ENCODE measurements around the gene NUPR1. TPM values are rescaled to one million over a fixed set of nuclear protein-coding genes. Genes with fewer than 3 reads are reported as not detected.

Gene NUPR1
- total and polyA plus RNA-seq, 2 of the 13 experiments (the other 11 are each of a cell fraction or from before 2014, with no cell fraction given), result 18.0 to 25.6 TPM

DNA sequence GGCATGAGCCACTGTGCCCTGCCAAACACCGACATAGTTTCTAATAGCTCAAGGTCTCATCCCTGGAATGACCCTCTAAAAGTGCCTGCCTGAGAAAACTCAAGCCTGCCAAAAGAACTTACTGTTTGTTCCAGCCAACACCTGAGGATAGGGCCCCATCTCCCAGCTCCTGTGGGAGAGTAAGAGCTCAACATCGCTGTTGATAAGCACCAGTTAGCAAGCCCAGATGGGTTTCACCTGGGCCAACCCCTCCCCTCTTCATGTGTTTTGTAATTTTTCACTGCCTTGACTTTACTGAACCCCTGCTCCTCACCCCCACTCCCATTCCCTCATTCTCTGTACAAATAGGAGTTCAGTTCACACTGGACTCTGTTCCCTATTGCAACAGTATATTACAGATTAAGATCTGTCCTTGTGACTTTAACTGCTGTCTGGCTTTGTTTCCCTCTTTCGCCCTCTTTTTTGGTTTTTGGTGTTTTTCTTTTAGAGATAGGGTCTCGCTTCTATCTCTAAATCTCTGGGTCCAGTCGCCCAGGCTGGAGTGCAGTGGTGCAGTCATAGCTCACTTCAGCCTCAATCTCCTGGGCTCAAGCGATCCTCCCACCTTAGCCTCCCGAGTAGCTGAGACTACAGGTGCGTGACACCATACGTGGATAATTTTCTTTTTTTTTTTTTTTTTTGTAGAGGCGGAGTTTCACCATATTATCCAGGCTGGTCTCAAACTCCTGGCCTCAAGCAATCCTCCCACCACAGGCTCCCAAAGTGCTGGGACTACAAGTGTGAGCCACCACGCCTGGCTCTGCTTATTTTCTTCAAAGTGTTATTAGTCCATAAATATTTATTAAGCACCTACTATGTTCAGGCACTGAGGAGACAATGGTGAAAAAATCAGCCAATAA, 12.3 kb downstream of the NUPR1 start (continued):
- TF ChIP-seq ZNF598 (CRISPR knock-in tag; IDR thresholded peaks at IDR 0.05; ENCODE audit: borderline replicate concordance) (0 out of 2 replicates have a peak, but pooled peaks have one; percentile 35), TP53 (CRISPR knock-in tag; conservative IDR thresholded peaks at IDR 0.05) (no peak; the same call in 1 of the 2 replicates), ZNF788 (CRISPR knock-in tag; IDR thresholded peaks at IDR 0.05; ENCODE audit: borderline replicate concordance) (no peak; the same call in 1 of the 2 replicates), ZNF333 (CRISPR knock-in tag; IDR thresholded peaks at IDR 0.05; ENCODE audit: borderline replicate concordance) (no peak), RAD51 (IDR thresholded peaks at IDR 0.05; ENCODE audit: borderline replicate concordance) (no peak), ZNF782 (CRISPR knock-in tag; IDR thresholded peaks at IDR 0.05; ENCODE audit: borderline replicate concordance) (no peak), EED (CRISPR knock-in tag; IDR thresholded peaks at IDR 0.05) (no peak), CHD2 (IDR thresholded peaks at IDR 0.05; ENCODE audit: low read depth, low read length) (no peak), WIZ (CRISPR knock-in tag; IDR thresholded peaks at IDR 0.05) (peak; percentile 88), FOXC1 (CRISPR knock-in tag; IDR thresholded peaks at IDR 0.05; ENCODE audit: borderline replicate concordance) (no peak), POLR2AphosphoS5 (IDR thresholded peaks at IDR 0.05; ENCODE audit: low read depth, low read length) (0 out of 2 replicates have a peak, but pooled peaks have one; percentile 24), ZNF605 (CRISPR knock-in tag; IDR thresholded peaks at IDR 0.05) (no peak), ZNF616 (CRISPR knock-in tag; IDR thresholded peaks at IDR 0.05; ENCODE audit: low read depth) (no peak), ZNF879 (CRISPR knock-in tag; IDR thresholded peaks at IDR 0.05) (no peak), TEAD2 (CRISPR knock-in tag; IDR thresholded peaks at IDR 0.05) (no peak; the same call in 1 of the 2 replicates), ZBTB8A (CRISPR knock-in tag; IDR thresholded peaks at IDR 0.05; ENCODE audit: borderline replicate concordance, low read depth) (peak; percentile 22; the same call in 1 of the 2 replicates), ZNF441 (CRISPR knock-in tag; IDR thresholded peaks at IDR 0.05; ENCODE audit: borderline replicate concordance) (peak; percentile 70; the same call in 1 of the 2 replicates), SMARCE1 (IDR thresholded peaks at IDR 0.05; ENCODE audit: borderline replicate concordance) (no peak), ZNF460 (CRISPR knock-in tag; IDR thresholded peaks at IDR 0.05; ENCODE audit: borderline replicate concordance) (peak; percentile 97), TGIF2 (CRISPR knock-in tag; IDR thresholded peaks at IDR 0.05) (0 out of 2 replicates have a peak, but pooled peaks have one; percentile 46)
- TF ChIP-seq, protein P1, sequence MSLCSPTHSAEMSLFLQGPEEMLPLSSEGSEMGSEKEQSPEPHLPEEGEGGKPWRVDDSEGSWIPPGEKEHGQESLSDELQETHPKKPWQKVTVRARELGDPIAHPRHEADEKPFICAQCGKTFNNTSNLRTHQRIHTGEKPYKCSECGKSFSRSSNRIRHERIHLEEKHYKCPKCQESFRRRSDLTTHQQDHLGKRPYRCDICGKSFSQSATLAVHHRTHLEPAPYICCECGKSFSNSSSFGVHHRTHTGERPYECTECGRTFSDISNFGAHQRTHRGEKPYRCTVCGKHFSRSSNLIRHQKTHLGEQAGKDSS (CRISPR knock-in tag; IDR thresholded peaks at IDR 0.05; ENCODE audit: borderline replicate concordance, low read depth), result peak; percentile 77
- TF ChIP-seq, protein P2, sequence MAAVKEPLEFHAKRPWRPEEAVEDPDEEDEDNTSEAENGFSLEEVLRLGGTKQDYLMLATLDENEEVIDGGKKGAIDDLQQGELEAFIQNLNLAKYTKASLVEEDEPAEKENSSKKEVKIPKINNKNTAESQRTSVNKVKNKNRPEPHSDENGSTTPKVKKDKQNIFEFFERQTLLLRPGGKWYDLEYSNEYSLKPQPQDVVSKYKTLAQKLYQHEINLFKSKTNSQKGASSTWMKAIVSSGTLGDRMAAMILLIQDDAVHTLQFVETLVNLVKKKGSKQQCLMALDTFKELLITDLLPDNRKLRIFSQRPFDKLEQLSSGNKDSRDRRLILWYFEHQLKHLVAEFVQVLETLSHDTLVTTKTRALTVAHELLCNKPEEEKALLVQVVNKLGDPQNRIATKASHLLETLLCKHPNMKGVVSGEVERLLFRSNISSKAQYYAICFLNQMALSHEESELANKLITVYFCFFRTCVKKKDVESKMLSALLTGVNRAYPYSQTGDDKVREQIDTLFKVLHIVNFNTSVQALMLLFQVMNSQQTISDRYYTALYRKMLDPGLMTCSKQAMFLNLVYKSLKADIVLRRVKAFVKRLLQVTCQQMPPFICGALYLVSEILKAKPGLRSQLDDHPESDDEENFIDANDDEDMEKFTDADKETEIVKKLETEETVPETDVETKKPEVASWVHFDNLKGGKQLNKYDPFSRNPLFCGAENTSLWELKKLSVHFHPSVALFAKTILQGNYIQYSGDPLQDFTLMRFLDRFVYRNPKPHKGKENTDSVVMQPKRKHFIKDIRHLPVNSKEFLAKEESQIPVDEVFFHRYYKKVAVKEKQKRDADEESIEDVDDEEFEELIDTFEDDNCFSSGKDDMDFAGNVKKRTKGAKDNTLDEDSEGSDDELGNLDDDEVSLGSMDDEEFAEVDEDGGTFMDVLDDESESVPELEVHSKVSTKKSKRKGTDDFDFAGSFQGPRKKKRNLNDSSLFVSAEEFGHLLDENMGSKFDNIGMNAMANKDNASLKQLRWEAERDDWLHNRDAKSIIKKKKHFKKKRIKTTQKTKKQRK (IDR thresholded peaks at IDR 0.05; ENCODE audit: low read length), result no peak
- TF ChIP-seq, protein P3, sequence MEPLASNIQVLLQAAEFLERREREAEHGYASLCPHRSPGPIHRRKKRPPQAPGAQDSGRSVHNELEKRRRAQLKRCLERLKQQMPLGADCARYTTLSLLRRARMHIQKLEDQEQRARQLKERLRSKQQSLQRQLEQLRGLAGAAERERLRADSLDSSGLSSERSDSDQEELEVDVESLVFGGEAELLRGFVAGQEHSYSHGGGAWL (CRISPR knock-in tag; IDR thresholded peaks at IDR 0.05), result no peak
- TF ChIP-seq, protein P4, sequence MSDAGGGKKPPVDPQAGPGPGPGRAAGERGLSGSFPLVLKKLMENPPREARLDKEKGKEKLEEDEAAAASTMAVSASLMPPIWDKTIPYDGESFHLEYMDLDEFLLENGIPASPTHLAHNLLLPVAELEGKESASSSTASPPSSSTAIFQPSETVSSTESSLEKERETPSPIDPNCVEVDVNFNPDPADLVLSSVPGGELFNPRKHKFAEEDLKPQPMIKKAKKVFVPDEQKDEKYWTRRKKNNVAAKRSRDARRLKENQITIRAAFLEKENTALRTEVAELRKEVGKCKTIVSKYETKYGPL (CRISPR knock-in tag; IDR thresholded peaks at IDR 0.05), result no peak
- TF ChIP-seq, protein P5, sequence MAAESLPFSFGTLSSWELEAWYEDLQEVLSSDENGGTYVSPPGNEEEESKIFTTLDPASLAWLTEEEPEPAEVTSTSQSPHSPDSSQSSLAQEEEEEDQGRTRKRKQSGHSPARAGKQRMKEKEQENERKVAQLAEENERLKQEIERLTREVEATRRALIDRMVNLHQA (CRISPR knock-in tag; IDR thresholded peaks at IDR 0.05), result no peak
